ENCODE results near the gene NR3C2. TPM values are rescaled to one million over a fixed set of nuclear protein-coding genes. Genes with fewer than 3 reads are reported as not detected.

NR3C2 gene
- total RNA-seq, 1 donor from 2014 or later = 0.79 TPM

DNA sequence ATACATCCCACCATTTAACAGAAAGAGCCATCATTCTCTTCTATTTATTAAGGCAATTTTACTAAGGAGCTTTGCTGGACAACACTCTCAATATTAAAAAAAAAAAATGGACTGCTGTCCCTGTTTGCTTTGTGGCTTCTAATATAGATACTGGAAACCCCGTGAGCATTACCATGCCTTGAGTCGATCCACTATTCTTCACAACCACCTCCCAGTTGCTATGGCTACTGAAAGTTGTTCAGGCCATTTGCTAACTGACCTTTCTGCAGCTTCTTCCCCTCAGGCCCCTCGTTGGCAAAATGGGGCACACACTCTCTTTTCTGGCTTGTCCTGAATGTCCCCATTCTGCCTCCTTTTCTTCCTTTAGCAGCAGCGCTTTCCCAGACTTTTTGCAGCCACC, 340.4 kb downstream of the NR3C2 start:
- DNase-seq (ENCODE audit: low read depth) (no peak), FAIRE-seq (no peak)
- TF ChIP-seq CTCF (IDR thresholded peaks at IDR 0.05; ENCODE audit: insufficient read depth, low read length, severe bottlenecking) = no peak
- Histone ChIP-seq H3K27me3 (ENCODE audit: control insufficient read depth, insufficient read depth, low read length) (no peaks in the 10 kb centered on the region), H3K4me3 (ENCODE audit: low read depth, low read length) (no peak overlapping the region), H3K36me3 (ENCODE audit: control insufficient read depth, insufficient read depth, low read length) (no peaks in the 10 kb centered on the region)

GRCh38 chr4:148101235-148101634, 341.0 kb downstream of the NR3C2 start:
- Histone ChIP-seq H3K4me3 (ENCODE audit: low read depth, low read length) (no peak overlapping the region), H3K27me3 (ENCODE audit: control insufficient read depth, insufficient read depth, low read length) (no peaks in the 10 kb centered on the region), H3K36me3 (ENCODE audit: control insufficient read depth, insufficient read depth, low read length) (no peaks in the 10 kb centered on the region)
- DNase-seq (ENCODE audit: low read depth) (no peak), FAIRE-seq (no peak)
- TF ChIP-seq CTCF (IDR thresholded peaks at IDR 0.05; ENCODE audit: insufficient read depth, low read length, severe bottlenecking) = no peak

- DNase-seq (ENCODE audit: low read depth) = no peak
- Histone ChIP-seq H3K27me3 (ENCODE audit: control insufficient read depth, insufficient read depth, low read length) (no peaks in the 10 kb centered on the region), H3K36me3 (ENCODE audit: control insufficient read depth, insufficient read depth, low read length) (no peaks in the 10 kb centered on the region), H3K4me3 (ENCODE audit: low read depth, low read length) (no peak overlapping the region)
- FAIRE-seq = no peak
- no peak for TF ChIP-seq CTCF (IDR thresholded peaks at IDR 0.05; ENCODE audit: insufficient read depth, low read length, severe bottlenecking)
Observed at GRCh38 chr4:148097801-148098200, 344.4 kb downstream of the NR3C2 start.

- TF ChIP-seq CTCF (IDR thresholded peaks at IDR 0.05; ENCODE audit: insufficient read depth, low read length, severe bottlenecking) = no peak
- Histone ChIP-seq H3K36me3 (ENCODE audit: control insufficient read depth, insufficient read depth, low read length) (no peaks in the 10 kb centered on the region), H3K27me3 (ENCODE audit: control insufficient read depth, insufficient read depth, low read length) (no peaks in the 10 kb centered on the region), H3K4me3 (ENCODE audit: low read depth, low read length) (no peak overlapping the region)
- FAIRE-seq (peak; percentile 47), DNase-seq (ENCODE audit: low read depth) (no peak)
Observed at GRCh38 chr4:148095346-148095923, 346.8 kb downstream of the NR3C2 start.

DNA sequence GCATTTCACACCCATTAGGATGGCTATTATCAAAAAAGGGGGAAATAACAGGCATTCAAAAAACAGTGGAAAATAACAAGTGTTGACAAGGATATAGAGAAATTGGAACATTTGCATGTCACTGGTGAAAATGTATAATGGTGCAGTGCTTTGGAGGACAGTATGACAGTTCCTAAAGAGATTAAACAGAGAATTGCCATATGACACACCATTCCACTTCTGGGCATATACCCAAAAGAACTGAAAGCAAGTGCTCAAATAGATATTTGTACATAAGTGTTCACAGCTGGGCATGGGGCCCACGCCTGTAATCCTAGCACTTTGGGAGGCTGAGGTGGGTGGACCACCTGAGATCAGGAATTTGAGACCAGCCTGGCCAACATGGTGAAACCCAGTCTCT, 348.1 kb downstream of the NR3C2 start:
- H3K27me3 ChIP-seq (ENCODE audit: control insufficient read depth, insufficient read depth, low read length) = no peaks in the 10 kb centered on the region
- H3K36me3 ChIP-seq (ENCODE audit: control insufficient read depth, insufficient read depth, low read length) = no peaks in the 10 kb centered on the region
- TF ChIP-seq CTCF (IDR thresholded peaks at IDR 0.05; ENCODE audit: insufficient read depth, low read length, severe bottlenecking) = no peak
- no peak for DNase-seq (ENCODE audit: low read depth)
- no peak overlapping the region for H3K4me3 ChIP-seq (ENCODE audit: low read depth, low read length)
- no peak for FAIRE-seq

DNA sequence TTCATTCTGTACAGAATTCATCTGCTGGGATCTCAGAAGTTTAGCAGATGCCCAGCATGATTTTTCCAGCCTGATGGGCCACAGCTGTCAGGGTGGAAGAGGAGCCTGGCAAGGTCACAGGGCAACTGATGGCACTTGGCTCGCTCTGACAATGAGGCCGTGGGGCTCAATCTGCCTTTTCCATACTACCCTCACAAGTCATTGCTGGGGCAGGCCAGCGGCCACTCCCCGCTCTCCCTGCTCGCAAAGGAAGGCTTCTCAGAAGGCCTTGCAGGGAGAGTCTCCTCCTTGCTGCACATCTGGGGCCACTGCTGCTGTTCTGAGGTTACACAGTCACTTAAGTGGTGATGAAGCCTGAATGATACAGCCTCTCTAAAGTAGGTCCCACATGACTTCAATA, 349.1 kb downstream of the NR3C2 start:
- DNase-seq (ENCODE audit: low read depth) (no peak), FAIRE-seq (no peak)
- Histone ChIP-seq H3K27me3 (ENCODE audit: control insufficient read depth, insufficient read depth, low read length) (no peaks in the 10 kb centered on the region), H3K4me3 (ENCODE audit: low read depth, low read length) (no peak overlapping the region), H3K36me3 (ENCODE audit: control insufficient read depth, insufficient read depth, low read length) (no peaks in the 10 kb centered on the region)
- TF ChIP-seq CTCF (IDR thresholded peaks at IDR 0.05; ENCODE audit: insufficient read depth, low read length, severe bottlenecking) = no peak
